SK-N-SH treated with all-trans-retinoic acid at 6 μM for 48 hours (cell line): ENCODE data around the gene ADAM23.

Experiments
- ARNTL ChIP-seq: fragments of 450-650 bp; formaldehyde crosslinking; IDR thresholded peaks from 2 replicates; pipeline ENCODE4 v1.5.0; 2020; ENCODE audit warnings: low read depth, mild to moderate bottlenecking, moderate library complexity, borderline replicate concordance
- CREB5 ChIP-seq: fragments of 250-450 bp; sonication (Bioruptor Pico); IDR thresholded peaks from 2 replicates; pipeline ENCODE4 v1.5.1; 2020; ENCODE audit warnings: low read depth, mild to moderate bottlenecking, moderate library complexity
- CSDC2 ChIP-seq: fragments of 250-450 bp; sonication (Bioruptor Pico); IDR thresholded peaks from 2 replicates; pipeline ENCODE4 v1.5.0; 2020; ENCODE audit warnings: mild to moderate bottlenecking, moderate library complexity
- GLIS3 ChIP-seq: fragments of 250-450 bp; sonication (Bioruptor Pico); IDR thresholded peaks from 2 replicates; pipeline ENCODE4 v1.5.0; 2020; ENCODE audit warnings: mild to moderate bottlenecking, moderate library complexity
- ISL1 ChIP-seq: fragments of 250-450 bp; sonication (Bioruptor Pico); IDR thresholded peaks from 2 replicates; pipeline ENCODE4 v2.1.2; 2022; ENCODE audit warnings: mild to moderate bottlenecking, moderate library complexity
- PATZ1 ChIP-seq: fragments of 250-450 bp; sonication (Bioruptor Pico); IDR thresholded peaks from 2 replicates; pipeline ENCODE4 v1.8.0; 2020; ENCODE audit warnings: mild to moderate bottlenecking, moderate library complexity, borderline replicate concordance
- POU6F1 ChIP-seq: fragments of 250-450 bp; sonication (Bioruptor Pico); IDR thresholded peaks from 2 replicates; pipeline ENCODE4 v1.8.0; 2021; ENCODE audit warnings: low read depth, mild to moderate bottlenecking, moderate library complexity, borderline replicate concordance
- TCF4 ChIP-seq: fragments of 250-450 bp; sonication (Bioruptor Pico); IDR thresholded peaks from 2 replicates; pipeline ENCODE4 v1.8.0; 2021; ENCODE audit warnings: mild to moderate bottlenecking, moderate library complexity, borderline replicate concordance
- TOX ChIP-seq: fragments of 250-450 bp; sonication (Bioruptor Pico); IDR thresholded peaks from 2 replicates; pipeline ENCODE4 v1.8.0; 2021; ENCODE audit warnings: mild to moderate bottlenecking, moderate library complexity, borderline replicate concordance
- ZC3H10 ChIP-seq: fragments of 250-450 bp; sonication (Bioruptor Pico); IDR thresholded peaks from 2 replicates; pipeline ENCODE4 v1.5.1; 2021; ENCODE audit warnings: mild to moderate bottlenecking, moderate library complexity
- ZFP3 ChIP-seq: fragments of 250-450 bp; sonication (Bioruptor Pico); IDR thresholded peaks from 2 replicates; pipeline ENCODE4 v1.5.0; 2020; ENCODE audit warnings: mild to moderate bottlenecking, moderate library complexity
- ZFP30 ChIP-seq: fragments of 450-650 bp; formaldehyde crosslinking; IDR thresholded peaks from 2 replicates; pipeline ENCODE4 v1.5.0; 2022; ENCODE audit warnings: mild to moderate bottlenecking, moderate library complexity
- ZNF70 ChIP-seq: fragments of 450-650 bp; formaldehyde crosslinking; IDR thresholded peaks from 2 replicates; pipeline ENCODE4 v1.5.0; 2020; ENCODE audit warnings: mild to moderate bottlenecking, moderate library complexity
- ZNF8 ChIP-seq: fragments of 450-650 bp; formaldehyde crosslinking; IDR thresholded peaks from 2 replicates; pipeline ENCODE4 v1.5.0; 2020; ENCODE audit warnings: mild to moderate bottlenecking, moderate library complexity

GRCh38 chr2:206647985-206648384, 204.7 kb downstream of the ADAM23 start:
- no peak for TF ChIP-seq PATZ1 (CRISPR knock-in tag)
- TF ChIP-seq ZNF70 (CRISPR knock-in tag), result no peak
- TF ChIP-seq ZC3H10 (CRISPR knock-in tag), result no peak
- no peak for TF ChIP-seq TCF4 (CRISPR knock-in tag)
- no peak for TF ChIP-seq CREB5 (CRISPR knock-in tag)
- no peak for TF ChIP-seq CSDC2 (CRISPR knock-in tag)
- TF ChIP-seq ZFP30 (CRISPR knock-in tag), result no peak
- no peak for TF ChIP-seq TOX (CRISPR knock-in tag)
- TF ChIP-seq ISL1 (CRISPR knock-in tag), result no peak
- TF ChIP-seq ZNF8 (CRISPR knock-in tag), result no peak
- TF ChIP-seq ARNTL (CRISPR knock-in tag), result no peak
- TF ChIP-seq POU6F1 (CRISPR knock-in tag), result no peak
- TF ChIP-seq GLIS3, result no peak
- no peak for TF ChIP-seq ZFP3 (CRISPR knock-in tag)
